Peyer's patch (tissue), 4 donors: ENCODE data around the gene SKAP1. TPM values are rescaled to one million over a fixed set of nuclear protein-coding genes. Genes with fewer than 3 reads are reported as not detected.

Experiments
- DNase-seq, 3 donors: peaks; one replicate each; pipeline ENCODE4 v3.0.0-alpha.2; 2017 to 2019
- H3K27ac ChIP-seq, 4 donors: fragments of 200-600 bp; sonication (generic); one replicate each; pipeline ENCODE4 v1.5.1; 2016 to 2019
- H3K27me3 ChIP-seq, 2 donors: fragments of 200-600 bp; sonication (generic); one replicate each; pipeline ENCODE4 v1.5.1; 2019
- H3K36me3 ChIP-seq, 3 donors: fragments of 200-600 bp; sonication (generic); one replicate each; pipeline ENCODE4 v1.5.1; 2016 to 2019
- H3K4me1 ChIP-seq, 4 donors: fragments of 200-600 bp; sonication (generic); one replicate each; pipeline ENCODE4 v1.5.1; 2016 to 2019
- H3K4me3 ChIP-seq, 4 donors: fragments of 200-600 bp; sonication (generic); 1 replicate in 3 of 4; 2 replicates in 1 of 4; pipeline ENCODE4 v1.5.1; 2016 to 2019; ENCODE audit warnings: mild to moderate bottlenecking in 1 of 4
- H3K9me3 ChIP-seq, 4 donors: fragments of 200-600 bp; sonication (generic); one replicate each; pipeline ENCODE4 v1.5.1; 2016 to 2019; ENCODE audit warnings: mild to moderate bottlenecking in 1 of 4
- POLR2A ChIP-seq, 2 donors: fragments of 450-650 bp; IDR thresholded peaks; one replicate each; pipeline ENCODE4 v1.5.1; 2017; ENCODE audit warnings: antibody characterized with exemption in 2 of 2, mild to moderate bottlenecking in 2 of 2, moderate library complexity in 2 of 2
- total RNA-seq, 4 donors: library from RNA; depleted of rRNA; stranded (reverse); fragments of >200 nt; gene quantifications; one replicate each; pipeline ENCODE4 v1.1.0, GENCODE V29; 2016
- TF ChIP-seq, protein P1 (sequence below), 6 experiments: fragments of 450-650 bp in 4 of 6; fragments of 200-600 bp in 2 of 6; sonication (generic) in 1 of 6; IDR thresholded peaks; one replicate each; pipeline ENCODE4 v1.5.1; 2017 to 2019; ENCODE audit warnings: antibody characterized with exemption in 6 of 6, mild to moderate bottlenecking in 3 of 6, moderate library complexity in 1 of 6

SKAP1 gene
- total RNA-seq, 4 donors from 2014 or later, result 3.1 to 17.3 (median 6.5) TPM

DNA sequence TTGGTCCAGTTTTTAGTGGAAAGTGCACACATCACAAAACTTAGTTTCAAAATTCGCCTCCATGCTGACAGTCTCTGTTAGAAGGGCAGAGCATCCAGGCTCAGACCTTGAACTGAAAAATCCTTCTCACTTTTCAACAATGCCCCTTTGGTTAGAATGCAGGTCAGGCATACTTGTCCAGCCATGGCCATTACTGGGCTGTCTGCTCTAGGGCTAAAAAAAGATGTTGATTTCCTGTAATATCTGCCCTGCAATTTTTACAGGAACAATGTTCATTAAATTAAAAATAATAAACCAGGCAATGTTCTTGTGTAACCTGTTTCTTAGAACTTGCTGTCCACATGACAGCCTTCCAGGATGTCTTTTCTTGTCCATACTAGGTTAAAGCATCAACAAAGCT lies 200.1 kb downstream of the SKAP1 start:
- Histone ChIP-seq H3K4me1 (no peaks in the 10 kb centered on the region), H3K9me3 (no peaks in the 10 kb centered on the region), H3K36me3 (no peaks in the 10 kb centered on the region), H3K27me3 (no peaks in the 10 kb centered on the region), H3K27ac (no peak overlapping the region), H3K4me3 (no peak overlapping the region)
- TF ChIP-seq POLR2A (IDR thresholded peaks at IDR 0.05), result no peak
- TF ChIP-seq, protein P1, sequence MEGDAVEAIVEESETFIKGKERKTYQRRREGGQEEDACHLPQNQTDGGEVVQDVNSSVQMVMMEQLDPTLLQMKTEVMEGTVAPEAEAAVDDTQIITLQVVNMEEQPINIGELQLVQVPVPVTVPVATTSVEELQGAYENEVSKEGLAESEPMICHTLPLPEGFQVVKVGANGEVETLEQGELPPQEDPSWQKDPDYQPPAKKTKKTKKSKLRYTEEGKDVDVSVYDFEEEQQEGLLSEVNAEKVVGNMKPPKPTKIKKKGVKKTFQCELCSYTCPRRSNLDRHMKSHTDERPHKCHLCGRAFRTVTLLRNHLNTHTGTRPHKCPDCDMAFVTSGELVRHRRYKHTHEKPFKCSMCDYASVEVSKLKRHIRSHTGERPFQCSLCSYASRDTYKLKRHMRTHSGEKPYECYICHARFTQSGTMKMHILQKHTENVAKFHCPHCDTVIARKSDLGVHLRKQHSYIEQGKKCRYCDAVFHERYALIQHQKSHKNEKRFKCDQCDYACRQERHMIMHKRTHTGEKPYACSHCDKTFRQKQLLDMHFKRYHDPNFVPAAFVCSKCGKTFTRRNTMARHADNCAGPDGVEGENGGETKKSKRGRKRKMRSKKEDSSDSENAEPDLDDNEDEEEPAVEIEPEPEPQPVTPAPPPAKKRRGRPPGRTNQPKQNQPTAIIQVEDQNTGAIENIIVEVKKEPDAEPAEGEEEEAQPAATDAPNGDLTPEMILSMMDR (IDR thresholded peaks at IDR 0.05), result no peak
- no peak for DNase-seq

DNA sequence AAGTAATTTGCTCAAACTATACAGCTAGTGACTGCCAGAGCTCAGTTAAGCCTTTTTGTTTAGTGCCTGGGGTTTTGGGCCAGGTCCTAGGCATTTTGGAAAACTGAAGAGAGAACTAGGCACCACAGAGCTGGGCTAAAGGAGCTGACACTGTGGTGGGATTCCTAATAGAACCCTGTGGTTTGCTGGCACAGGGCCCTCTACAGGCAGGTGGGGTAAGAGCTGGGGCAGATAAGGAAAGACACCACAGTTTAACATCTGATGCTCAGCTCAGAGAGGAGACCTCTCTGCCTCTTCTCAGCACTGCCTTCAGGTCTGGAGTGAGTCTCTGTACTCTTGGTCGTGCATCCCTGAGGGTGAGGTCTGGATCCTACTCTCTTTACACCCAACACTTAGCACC lies 201.3 kb downstream of the SKAP1 start:
- DNase-seq, result no peak
- Histone ChIP-seq H3K27me3 (no peaks in the 10 kb centered on the region), H3K27ac (no peak overlapping the region), H3K4me1 (no peaks in the 10 kb centered on the region), H3K36me3 (no peaks in the 10 kb centered on the region), H3K4me3 (no peak overlapping the region), H3K9me3 (no peaks in the 10 kb centered on the region)
- TF ChIP-seq POLR2A (IDR thresholded peaks at IDR 0.05), result no peak
- TF ChIP-seq, protein P1 (IDR thresholded peaks at IDR 0.05), result no peak

DNA sequence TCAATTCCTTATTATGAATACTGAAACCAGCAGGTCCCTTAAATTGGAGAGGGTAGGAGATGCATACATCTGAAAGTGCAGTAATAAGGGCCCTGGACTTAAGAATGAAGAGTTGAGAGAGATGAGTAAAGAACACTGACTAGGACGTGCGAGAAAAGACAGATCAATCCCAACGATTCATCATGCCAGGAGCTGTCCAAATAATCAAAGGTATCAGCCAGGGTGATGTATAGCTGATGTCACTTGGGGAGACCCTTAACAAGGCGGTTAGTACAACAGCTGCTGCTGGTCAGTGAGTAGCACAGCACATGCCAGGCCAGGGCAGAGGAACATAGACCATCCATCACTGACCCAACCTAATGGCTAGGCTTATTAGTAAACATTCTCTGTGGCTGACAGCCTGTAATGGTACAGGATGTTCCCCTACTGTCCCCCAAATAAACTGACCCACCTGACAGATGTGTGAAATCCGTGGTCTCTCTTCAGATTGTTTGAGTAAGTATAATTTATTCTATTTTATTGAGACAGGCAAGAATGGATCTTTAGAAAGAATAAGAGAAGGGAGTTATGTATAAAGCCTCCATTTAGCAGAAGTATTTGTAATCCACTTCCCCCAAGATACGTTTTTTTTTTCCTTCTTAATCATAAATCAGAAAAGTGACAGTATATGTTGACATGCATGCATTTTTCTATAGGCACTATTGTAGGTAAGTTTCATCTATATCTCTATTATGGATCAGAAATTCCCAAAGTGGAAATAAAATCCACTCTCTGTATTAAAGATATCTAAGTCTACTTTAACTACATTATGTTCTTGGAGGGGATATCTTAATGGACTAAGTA lies 204.1 kb downstream of the SKAP1 start:
- H3K27me3 ChIP-seq, result no peaks in the 10 kb centered on the region
- no peaks in the 10 kb centered on the region for H3K4me1 ChIP-seq
- H3K27ac ChIP-seq, result no peak overlapping the region
- no peaks in the 10 kb centered on the region for H3K36me3 ChIP-seq
- no peak overlapping the region for H3K4me3 ChIP-seq
- no peak for DNase-seq
- TF ChIP-seq, protein P1 (IDR thresholded peaks at IDR 0.05), result no peak
- no peak for TF ChIP-seq POLR2A (IDR thresholded peaks at IDR 0.05)
- no peaks in the 10 kb centered on the region for H3K9me3 ChIP-seq

DNA sequence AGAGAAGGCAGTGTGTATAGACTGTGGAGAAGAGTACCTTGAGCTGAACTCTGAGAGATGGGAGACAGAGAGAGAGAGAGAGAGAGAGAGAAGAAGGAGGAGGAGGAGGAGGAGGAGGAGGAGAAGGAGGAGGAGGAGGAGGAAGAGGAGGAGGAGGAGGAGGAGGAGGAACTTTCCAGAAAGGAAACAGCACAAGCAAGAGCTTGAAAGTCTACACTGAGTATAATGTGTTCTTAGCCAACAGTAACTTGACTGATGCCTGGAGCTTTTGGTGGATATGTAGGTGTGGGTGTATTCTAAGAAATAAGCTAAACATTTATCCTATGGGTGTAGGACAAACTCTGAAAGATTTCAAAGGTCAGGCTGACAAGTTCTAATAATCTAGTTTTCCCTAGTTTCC lies 206.1 kb downstream of the SKAP1 start:
- Histone ChIP-seq H3K27ac (no peak overlapping the region), H3K36me3 (no peaks in the 10 kb centered on the region), H3K4me3 (no peak overlapping the region), H3K27me3 (no peaks in the 10 kb centered on the region), H3K9me3 (no peaks in the 10 kb centered on the region), H3K4me1 (no peaks in the 10 kb centered on the region)
- no peak for DNase-seq
- TF ChIP-seq, protein P1 (IDR thresholded peaks at IDR 0.05), result no peak
- TF ChIP-seq POLR2A (IDR thresholded peaks at IDR 0.05), result no peak

DNA sequence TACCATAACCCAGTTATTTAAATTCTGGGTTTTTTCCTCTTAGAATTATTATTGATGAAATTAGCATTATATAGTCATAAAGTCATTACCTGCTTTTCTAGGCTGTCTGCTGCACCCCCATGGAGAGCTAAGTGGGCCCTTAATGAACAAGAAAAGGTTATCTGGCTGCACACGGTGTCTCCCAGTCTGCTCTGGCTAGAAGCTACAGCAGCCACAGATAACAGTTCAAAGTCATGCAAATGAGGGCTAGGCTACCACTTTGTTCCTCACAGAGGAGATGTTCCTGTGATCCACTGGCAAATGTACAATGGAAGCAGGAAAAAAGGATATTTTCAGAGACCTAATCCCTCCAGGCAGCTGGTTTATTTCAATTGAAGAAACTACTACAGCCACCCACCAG lies 210.4 kb downstream of the SKAP1 start:
- H3K36me3 ChIP-seq, result no peaks in the 10 kb centered on the region
- H3K27ac ChIP-seq, result no peak overlapping the region
- H3K4me1 ChIP-seq, result no peaks in the 10 kb centered on the region
- no peaks in the 10 kb centered on the region for H3K27me3 ChIP-seq
- H3K9me3 ChIP-seq, result no peaks in the 10 kb centered on the region
- no peak for TF ChIP-seq POLR2A (IDR thresholded peaks at IDR 0.05)
- TF ChIP-seq, protein P1 (IDR thresholded peaks at IDR 0.05), result no peak
- no peak overlapping the region for H3K4me3 ChIP-seq
- no peak for DNase-seq
